B cell (primary cell): ENCODE results near the gene KIAA0825. TPM values are rescaled to one million over a fixed set of nuclear protein-coding genes. Genes with fewer than 3 reads are reported as not detected.
"Not testable (repeated sequence)": the region's sequence is repeated elsewhere in the genome, so short reads cannot be mapped to it uniquely, and the experiment has no call there.

Experiments used
- ATAC-seq: fragments of 200-7000 bp; cut with Tn5 transposase; one replicate; pipeline ENCODE4 v1.10.0; 2021; ENCODE audit warnings: low read depth, mild to moderate bottlenecking, moderate number of reproducible peaks, moderate library complexity
- CTCF ChIA-PET: fragments of 350-600 bp; sonication (Branson Sonifier 250); formaldehyde crosslinking; loops from one replicate; lab custom pipeline; 2021; ENCODE audit warnings: antibody characterized with exemption, inconsistent platforms; lab: Charles Lee
- POLR2A ChIA-PET: fragments of 350-600 bp; sonication (Branson Sonifier 250); formaldehyde crosslinking; loops from one replicate; lab custom pipeline; 2021; ENCODE audit warnings: antibody characterized with exemption; lab: Charles Lee
- DNase-seq: peaks from one replicate; pipeline ENCODE4 v3.0.0; 2013
- H2AFZ ChIP-seq: 2 replicates; pipeline ENCODE4 v1.6.1; 2012; ENCODE audit warnings: mild to moderate bottlenecking, low read depth, low read length; ENCODE audit not compliant: insufficient read depth, poor library complexity, severe bottlenecking
- H3K27ac ChIP-seq, 2 donors: 1 replicate in 1 of 2; 2 replicates in 1 of 2; pipeline ENCODE4 v1.5.1; 2012 to 2013; ENCODE audit warnings: low read length in 2 of 2, mild to moderate bottlenecking in 2 of 2, moderate library complexity in 1 of 2
- H3K27me3 ChIP-seq, 4 experiments: fragments of 200-600 bp in 1 of 4; sonication (generic) in 1 of 4; replicated peaks in 1 of 4; 1 replicate in 2 of 4; 2 replicates in 2 of 4; pipeline versions ENCODE4 v1.6.1 to v1.7.0; 2013 to 2016; ENCODE audit warnings: low read length in 3 of 4, mild to moderate bottlenecking in 2 of 4, mixed read lengths in 1 of 4, moderate library complexity in 1 of 4; ENCODE audit not compliant: insufficient read depth in 4 of 4, control insufficient read depth in 3 of 4; ENCODE audit errors: control extremely low read depth in 1 of 4
- H3K36me3 ChIP-seq, 2 experiments: replicated peaks in 1 of 2; 1 replicate in 1 of 2; 2 replicates in 1 of 2; pipeline versions ENCODE4 v1.6.1 to v1.7.1; 2013; ENCODE audit warnings: low read length in 1 of 2; ENCODE audit not compliant: insufficient read depth in 2 of 2, control insufficient read depth in 1 of 2; ENCODE audit errors: control extremely low read depth in 1 of 2, extremely low read depth in 1 of 2
- H3K4me1 ChIP-seq, 2 donors: fragments of 200-600 bp in 1 of 2; sonication (generic) in 1 of 2; 1 replicate in 1 of 2; 2 replicates in 1 of 2; pipeline versions ENCODE4 v1.5.1 to v1.6.1; 2013 to 2017; ENCODE audit warnings: low read length in 2 of 2; ENCODE audit not compliant: control insufficient read depth in 2 of 2, insufficient read depth in 2 of 2
- H3K4me2 ChIP-seq: replicated peaks from 2 replicates; pipeline ENCODE3; 2012; ENCODE audit warnings: mild to moderate bottlenecking, low read depth, low read length; ENCODE audit not compliant: poor library complexity, severe bottlenecking
- H3K4me3 ChIP-seq, 5 experiments: fragments of 200-600 bp in 1 of 5; sonication (generic) in 1 of 5; 1 replicate in 3 of 5; 2 replicates in 2 of 5; pipeline versions ENCODE4 v1.5.1 to v1.7.0; 2011 to 2016; ENCODE audit warnings: low read length in 4 of 5, mild to moderate bottlenecking in 4 of 5, low read depth in 2 of 5, control low read depth in 1 of 5, moderate library complexity in 1 of 5; ENCODE audit not compliant: insufficient read depth in 1 of 5; ENCODE audit errors: control extremely low read depth in 1 of 5, extremely low read depth in 1 of 5
- H3K79me2 ChIP-seq: fragments of 200-600 bp; sonication (generic); one replicate; pipeline ENCODE4 v1.6.0; 2016; ENCODE audit warnings: low read length; ENCODE audit not compliant: control insufficient read depth, insufficient read depth
- H3K9ac ChIP-seq: fragments of 200-600 bp; sonication (generic); 2 replicates; pipeline ENCODE4 v1.6.1; 2017; ENCODE audit warnings: mild to moderate bottlenecking, low read length, moderate library complexity
- H3K9me3 ChIP-seq, 3 donors: one replicate each; pipeline versions ENCODE4 v1.6.1 to v1.7.1; 2013; ENCODE audit warnings: low read length in 2 of 3; ENCODE audit not compliant: control insufficient read depth in 2 of 3, insufficient read depth in 1 of 3; ENCODE audit errors: control extremely low read depth in 1 of 3
- H4K20me1 ChIP-seq: 2 replicates; pipeline ENCODE4 v1.6.0; 2012; ENCODE audit warnings: mild to moderate bottlenecking, low read length; ENCODE audit not compliant: insufficient read depth, control insufficient read depth, poor library complexity, severe bottlenecking
- H3K27ac Mint-ChIP-seq: one replicate; pipeline ENCODE4 v1.8.0; 2021; ENCODE audit warnings: mixed read lengths
- H3K27me3 Mint-ChIP-seq: one replicate; pipeline ENCODE4 v1.8.0; 2021; ENCODE audit warnings: mixed read lengths
- H3K4me1 Mint-ChIP-seq: one replicate; pipeline ENCODE4 v1.8.0; 2021; ENCODE audit warnings: mixed read lengths
- H3K4me3 Mint-ChIP-seq: one replicate; pipeline ENCODE4 v1.8.0; 2021; ENCODE audit warnings: mixed read lengths
- H3K9me3 Mint-ChIP-seq: one replicate; pipeline ENCODE4 v1.8.0; 2022; ENCODE audit warnings: mixed read lengths; ENCODE audit not compliant: insufficient read depth
- EZH2 ChIP-seq: IDR thresholded peaks from 2 replicates; pipeline ENCODE4 v1.6.1; 2012; ENCODE audit warnings: borderline replicate concordance, low read depth, mild to moderate bottlenecking, moderate library complexity, low read length; ENCODE audit not compliant: insufficient read depth, poor library complexity, severe bottlenecking
- WGBS: methylation state at CpG from one replicate; pipeline ENCODE4 v1.1.5; 2013; ENCODE audit warnings: missing lambda C conversion rate; ENCODE audit not compliant: insufficient coverage; 5-methylcytosine and 5-hydroxymethylcytosine counted together
- intact Hi-C: fragments of 100-400 bp; cut with micrococcal nuclease; formaldehyde crosslinking; loops from one replicate; pipeline ENCODE4 v1.10.0; 2022
- polyA plus RNA-seq: library from polyadenylated mRNA; depleted of rRNA; stranded (reverse); fragments of >200 nt; gene quantifications from 2 replicates; pipeline ENCODE4 v1.2.3, GENCODE V29; 2012
- total RNA-seq, 2 donors: library from RNA; stranded (reverse); fragments of 120-200 nt in 1 of 2; gene quantifications; 1 replicate in 1 of 2; 2 replicates in 1 of 2; pipeline versions ENCODE4 v1.2.3 to v1.2.4, GENCODE V29; 2013 to 2022
- TF ChIP-seq, protein P1 (sequence below): fragments of 200-600 bp; IDR thresholded peaks from one replicate; pipeline ENCODE4 v1.8.0; 2022; ENCODE audit warnings: antibody characterized with exemption, mild to moderate bottlenecking

Gene KIAA0825
- total and polyA plus RNA-seq, 2 donors (not counting 1 experiment from before 2014, with no cell fraction given): 0.43 to 2.7 TPM

DNA sequence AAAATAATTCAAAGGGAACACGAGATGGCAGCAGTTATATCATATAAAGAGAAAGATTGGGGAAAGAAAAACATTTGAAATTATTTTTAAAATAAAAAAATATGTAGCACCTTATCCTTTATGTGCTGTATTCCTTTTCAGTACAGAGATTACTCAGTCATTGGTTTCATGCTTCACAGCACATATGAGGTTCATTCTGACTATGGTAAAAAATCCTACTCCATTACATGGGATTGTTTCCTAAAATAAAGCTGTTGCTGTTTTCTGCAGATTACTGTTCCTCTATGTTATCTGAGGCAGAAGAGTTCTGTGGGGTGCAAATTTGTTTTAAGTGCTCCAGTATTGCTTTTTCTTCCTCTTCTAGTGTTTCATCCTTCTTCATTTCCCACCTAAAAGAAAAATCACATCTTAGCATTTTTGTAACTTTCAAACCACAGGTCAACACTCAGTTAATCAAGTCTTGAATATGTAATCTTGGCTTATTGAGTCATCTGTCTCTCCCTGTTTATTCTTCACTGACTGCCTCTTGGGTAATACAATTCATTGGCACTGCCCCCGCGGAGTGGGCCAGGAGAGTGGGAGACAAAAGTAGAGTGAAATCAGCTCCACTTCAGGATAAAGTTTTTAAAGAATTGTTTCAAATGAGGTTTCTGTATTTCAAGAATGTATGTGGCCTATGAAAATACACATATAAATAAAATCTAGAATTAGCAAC is 464.5 kb downstream of the KIAA0825 start:
- no peak overlapping the region for H3K4me3 Mint-ChIP-seq
- Histone ChIP-seq H3K79me2 (no peaks in the 10 kb centered on the region), H2AFZ (no peak overlapping the region), H3K36me3 (no peaks in the 10 kb centered on the region), H3K4me3 (no peak overlapping the region), H3K4me1 (no peaks in the 10 kb centered on the region), H3K9me3 (no peaks in the 10 kb centered on the region), H3K9ac (no peak overlapping the region), H4K20me1 (no peaks in the 10 kb centered on the region), H3K27me3 (no peaks in the 10 kb centered on the region), H3K27ac (no peak overlapping the region), H3K4me2 (no peak overlapping the region)
- DNase-seq (no peak), ATAC-seq (no peak)
- peaks cover 7% of the 10 kb centered on the region for H3K27me3 Mint-ChIP-seq
- WGBS: no CpG with 5 or more reads among the region's 3 CpGs
- POLR2A ChIA-PET: no interaction called here
- intact Hi-C loops: no loop called here
- H3K9me3 Mint-ChIP-seq: peaks cover 3% of the 10 kb centered on the region
- CTCF ChIA-PET: no interaction called here
- H3K4me1 Mint-ChIP-seq: no peaks in the 10 kb centered on the region
- no peak overlapping the region for H3K27ac Mint-ChIP-seq
- no peak for TF ChIP-seq EZH2
- TF ChIP-seq, protein P1, sequence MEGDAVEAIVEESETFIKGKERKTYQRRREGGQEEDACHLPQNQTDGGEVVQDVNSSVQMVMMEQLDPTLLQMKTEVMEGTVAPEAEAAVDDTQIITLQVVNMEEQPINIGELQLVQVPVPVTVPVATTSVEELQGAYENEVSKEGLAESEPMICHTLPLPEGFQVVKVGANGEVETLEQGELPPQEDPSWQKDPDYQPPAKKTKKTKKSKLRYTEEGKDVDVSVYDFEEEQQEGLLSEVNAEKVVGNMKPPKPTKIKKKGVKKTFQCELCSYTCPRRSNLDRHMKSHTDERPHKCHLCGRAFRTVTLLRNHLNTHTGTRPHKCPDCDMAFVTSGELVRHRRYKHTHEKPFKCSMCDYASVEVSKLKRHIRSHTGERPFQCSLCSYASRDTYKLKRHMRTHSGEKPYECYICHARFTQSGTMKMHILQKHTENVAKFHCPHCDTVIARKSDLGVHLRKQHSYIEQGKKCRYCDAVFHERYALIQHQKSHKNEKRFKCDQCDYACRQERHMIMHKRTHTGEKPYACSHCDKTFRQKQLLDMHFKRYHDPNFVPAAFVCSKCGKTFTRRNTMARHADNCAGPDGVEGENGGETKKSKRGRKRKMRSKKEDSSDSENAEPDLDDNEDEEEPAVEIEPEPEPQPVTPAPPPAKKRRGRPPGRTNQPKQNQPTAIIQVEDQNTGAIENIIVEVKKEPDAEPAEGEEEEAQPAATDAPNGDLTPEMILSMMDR: no peak

DNA sequence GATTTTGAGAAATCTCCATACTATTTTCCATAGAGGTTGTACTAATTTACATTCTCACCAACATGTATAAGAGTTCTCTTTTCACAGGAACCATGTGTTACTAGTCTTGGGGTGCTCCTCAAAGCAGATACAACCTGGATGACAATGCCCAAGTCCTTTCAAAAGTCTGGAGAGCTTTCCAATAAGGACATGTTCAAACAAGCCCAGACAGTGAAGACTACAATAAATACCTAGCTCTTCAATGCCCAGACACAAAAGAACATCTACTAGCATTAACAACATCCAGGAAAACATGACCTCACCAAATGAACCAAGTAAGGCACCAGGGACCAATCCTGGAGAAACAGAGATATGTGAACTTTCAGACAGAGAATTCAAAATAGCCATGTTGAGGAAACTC is 474.8 kb downstream of the KIAA0825 start:
- H3K4me3 ChIP-seq, H3K36me3 ChIP-seq, H3K4me1 ChIP-seq, H3K9ac ChIP-seq, H3K9me3 ChIP-seq, H3K27ac ChIP-seq, POLR2A ChIA-PET, ATAC-seq, H3K79me2 ChIP-seq, H3K4me1 Mint-ChIP-seq, intact Hi-C loops, H3K4me3 Mint-ChIP-seq, H3K27me3 ChIP-seq, H3K27ac Mint-ChIP-seq, H4K20me1 ChIP-seq, H3K4me2 ChIP-seq, DNase-seq, H2AFZ ChIP-seq: not testable (repeated sequence)
- Mint-ChIP-seq H3K27me3 (peaks cover 12% of the 10 kb centered on the region), H3K9me3 (peaks cover 11% of the 10 kb centered on the region)
- CTCF ChIA-PET: interaction anchor here (1.2 kb wide), 1 partner anchor 93 kb away, joined by 6 read pairs; no protein-coding TSS in a partner anchor
